ENCODE data around the gene EXOSC2.

DNA sequence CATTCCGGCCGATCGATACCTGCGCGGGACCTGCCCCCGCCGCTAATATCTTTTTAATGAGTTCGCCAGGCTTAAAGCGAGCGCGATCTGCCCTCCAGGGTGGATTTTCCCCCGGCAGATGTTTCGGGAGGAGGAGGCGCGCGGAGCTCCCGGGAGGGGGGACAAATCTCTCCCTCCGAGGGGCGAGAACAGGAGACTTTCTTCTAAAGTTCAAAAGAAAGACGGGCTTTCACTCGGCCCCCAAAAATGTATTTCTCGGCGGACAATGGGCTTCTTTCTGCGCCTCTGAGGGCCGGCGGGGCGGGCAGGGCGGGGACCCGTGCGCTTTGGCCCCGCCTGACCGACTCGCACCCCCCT, 33.3 kb upstream of the EXOSC2 start:
- TF ChIP-seq, protein P1, sequence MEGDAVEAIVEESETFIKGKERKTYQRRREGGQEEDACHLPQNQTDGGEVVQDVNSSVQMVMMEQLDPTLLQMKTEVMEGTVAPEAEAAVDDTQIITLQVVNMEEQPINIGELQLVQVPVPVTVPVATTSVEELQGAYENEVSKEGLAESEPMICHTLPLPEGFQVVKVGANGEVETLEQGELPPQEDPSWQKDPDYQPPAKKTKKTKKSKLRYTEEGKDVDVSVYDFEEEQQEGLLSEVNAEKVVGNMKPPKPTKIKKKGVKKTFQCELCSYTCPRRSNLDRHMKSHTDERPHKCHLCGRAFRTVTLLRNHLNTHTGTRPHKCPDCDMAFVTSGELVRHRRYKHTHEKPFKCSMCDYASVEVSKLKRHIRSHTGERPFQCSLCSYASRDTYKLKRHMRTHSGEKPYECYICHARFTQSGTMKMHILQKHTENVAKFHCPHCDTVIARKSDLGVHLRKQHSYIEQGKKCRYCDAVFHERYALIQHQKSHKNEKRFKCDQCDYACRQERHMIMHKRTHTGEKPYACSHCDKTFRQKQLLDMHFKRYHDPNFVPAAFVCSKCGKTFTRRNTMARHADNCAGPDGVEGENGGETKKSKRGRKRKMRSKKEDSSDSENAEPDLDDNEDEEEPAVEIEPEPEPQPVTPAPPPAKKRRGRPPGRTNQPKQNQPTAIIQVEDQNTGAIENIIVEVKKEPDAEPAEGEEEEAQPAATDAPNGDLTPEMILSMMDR (IDR thresholded peaks at IDR 0.05; ENCODE audit: low read depth, low read length): no peak
- no peak for TF ChIP-seq EZH2phosphoT487 (IDR thresholded peaks at IDR 0.05; ENCODE audit: low read depth)
